HEK293 (cell line): ENCODE data around the gene CCDC141.

Experiments used
- CTCF ChIA-PET: fragments of 350-600 bp; formaldehyde crosslinking; extraction: SDS; loops from one replicate; lab custom pipeline; 2021; ENCODE audit warnings: antibody characterized with exemption; lab: Yijun Ruan, JAX
- POLR2A ChIA-PET: fragments of 300-600 bp; formaldehyde crosslinking; extraction: SDS; loops from one replicate; lab custom pipeline; 2020; ENCODE audit warnings: antibody characterized with exemption, inconsistent platforms; lab: Yijun Ruan, JAX
- H3K27ac ChIP-seq: fragments of 200-500 bp; sonication (Bioruptor generic); 2 replicates; pipeline ENCODE4 v1.5.1; 2014; ENCODE audit warnings: low read depth, low read length, control low read depth, inconsistent platforms; ENCODE audit errors: extremely low read depth
- H3K36me3 ChIP-seq, 2 experiments: fragments of 200-500 bp in 1 of 2; sonication (Bioruptor generic) in 1 of 2; 1 replicate in 1 of 2; 2 replicates in 1 of 2; pipeline ENCODE4 v1.5.1; 2014 to 2017; ENCODE audit warnings: inconsistent platforms in 2 of 2, low read length in 2 of 2; ENCODE audit not compliant: control insufficient read depth in 2 of 2, insufficient read depth in 1 of 2
- H3K4me1 ChIP-seq: fragments of 200-500 bp; sonication (Bioruptor generic); 2 replicates; pipeline ENCODE4 v1.5.1; 2014; ENCODE audit warnings: mild to moderate bottlenecking, low read length, inconsistent platforms; ENCODE audit not compliant: control insufficient read depth, insufficient read depth
- H3K4me3 ChIP-seq: 2 replicates; pipeline ENCODE4 v1.5.1; 2011; ENCODE audit warnings: low read depth, mild to moderate bottlenecking, control low read depth, low read length, moderate library complexity
- H3K9me3 ChIP-seq: fragments of 200-500 bp; sonication (Bioruptor generic); 2 replicates; pipeline ENCODE4 v1.5.1; 2014; ENCODE audit warnings: low read depth, low read length, inconsistent platforms; ENCODE audit not compliant: control insufficient read depth, insufficient read depth
- FEZF1 ChIP-seq: fragments of 450-650 bp; formaldehyde crosslinking; IDR thresholded peaks from 2 replicates; pipeline ENCODE4 v1.5.1; 2016; ENCODE audit warnings: missing biosample characterization, missing genetic modification characterization
- SETDB1 ChIP-seq: IDR thresholded peaks from one replicate; pipeline ENCODE4 v1.6.1; 2017; ENCODE audit warnings: mild to moderate bottlenecking, low read length, moderate library complexity, mixed read lengths; ENCODE audit not compliant: insufficient read length
- ZFP41 ChIP-seq: fragments of 450-650 bp; formaldehyde crosslinking; IDR thresholded peaks from 2 replicates; pipeline ENCODE4 v1.5.1; 2016; ENCODE audit warnings: missing biosample characterization, missing genetic modification characterization, borderline replicate concordance
- ZNF10 ChIP-seq: fragments of 450-650 bp; formaldehyde crosslinking; IDR thresholded peaks from 2 replicates; pipeline ENCODE4 v1.5.1; 2017; ENCODE audit warnings: missing biosample characterization, missing genetic modification characterization
- ZNF529 ChIP-seq: fragments of 450-650 bp; formaldehyde crosslinking; IDR thresholded peaks from 2 replicates; pipeline ENCODE4 v1.5.1; 2017; ENCODE audit warnings: missing genetic modification characterization, missing biosample characterization; ENCODE audit not compliant: insufficient replicate concordance
- ZNF548 ChIP-seq: fragments of 450-650 bp; formaldehyde crosslinking; IDR thresholded peaks from 2 replicates; pipeline ENCODE4 v1.5.1; 2016; ENCODE audit warnings: missing biosample characterization, missing genetic modification characterization
- ZNF561 ChIP-seq: fragments of 450-650 bp; IDR thresholded peaks from 2 replicates; pipeline ENCODE4 v1.5.1; 2018; ENCODE audit warnings: missing biosample characterization, missing genetic modification characterization, borderline replicate concordance
- TF ChIP-seq, protein P1 (sequence below): fragments of 450-650 bp; formaldehyde crosslinking; IDR thresholded peaks from 2 replicates; pipeline ENCODE4 v1.5.1; 2016; ENCODE audit warnings: missing biosample characterization, missing genetic modification characterization
- TF ChIP-seq, protein P2 (sequence below): fragments of 450-650 bp; formaldehyde crosslinking; IDR thresholded peaks from 2 replicates; pipeline ENCODE4 v1.5.1; 2016; ENCODE audit warnings: missing biosample characterization, missing genetic modification characterization, borderline replicate concordance
- TF ChIP-seq, protein P3 (sequence below): fragments of 450-650 bp; formaldehyde crosslinking; IDR thresholded peaks from 2 replicates; pipeline ENCODE4 v1.5.1; 2017; ENCODE audit warnings: missing biosample characterization, missing genetic modification characterization
- TF ChIP-seq, protein P4 (sequence below): fragments of 450-650 bp; formaldehyde crosslinking; IDR thresholded peaks from 2 replicates; pipeline ENCODE4 v1.5.1; 2016; ENCODE audit warnings: missing biosample characterization, missing genetic modification characterization
- TF ChIP-seq, protein P5 (sequence below): fragments of 450-650 bp; formaldehyde crosslinking; IDR thresholded peaks from 2 replicates; pipeline ENCODE4 v1.5.1; 2016; ENCODE audit warnings: missing biosample characterization, missing genetic modification characterization

The CCDC141 gene

DNA sequence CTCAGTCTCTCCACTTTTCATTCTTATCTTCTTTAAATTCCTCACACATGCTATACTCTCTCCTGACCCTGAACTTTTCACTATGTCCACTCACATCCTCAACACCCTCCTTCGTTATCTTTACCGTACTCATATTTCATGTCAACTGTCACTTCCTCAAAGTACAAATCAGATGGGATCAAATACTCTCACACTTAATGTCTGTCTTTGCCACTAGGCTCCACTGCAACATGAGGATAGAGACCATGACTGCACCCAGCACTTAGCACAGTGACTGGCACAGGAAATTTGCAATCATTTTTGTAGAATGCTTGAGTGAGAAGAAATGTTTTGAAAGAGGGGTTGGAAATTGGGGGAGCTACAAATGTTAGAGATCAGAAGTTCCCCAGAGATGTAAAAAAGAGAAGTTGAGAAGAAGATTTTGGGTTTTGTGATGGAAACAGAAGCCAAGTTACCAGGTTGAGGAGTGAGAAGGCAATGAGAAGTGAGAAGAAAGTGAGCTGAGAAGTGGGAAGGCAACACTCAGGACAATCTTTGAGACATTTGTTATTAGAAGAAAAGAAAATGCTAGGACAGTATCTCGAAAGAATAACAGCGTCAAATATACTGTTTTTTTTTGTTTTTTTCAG is 87.0 kb downstream of the CCDC141 start:
- POLR2A ChIA-PET: no interaction called here
- CTCF ChIA-PET: interaction anchor here (0.7 kb wide), 2 partner anchors 82 to 478 kb away, joined by 4 to 7 read pairs; no protein-coding TSS in a partner anchor

DNA sequence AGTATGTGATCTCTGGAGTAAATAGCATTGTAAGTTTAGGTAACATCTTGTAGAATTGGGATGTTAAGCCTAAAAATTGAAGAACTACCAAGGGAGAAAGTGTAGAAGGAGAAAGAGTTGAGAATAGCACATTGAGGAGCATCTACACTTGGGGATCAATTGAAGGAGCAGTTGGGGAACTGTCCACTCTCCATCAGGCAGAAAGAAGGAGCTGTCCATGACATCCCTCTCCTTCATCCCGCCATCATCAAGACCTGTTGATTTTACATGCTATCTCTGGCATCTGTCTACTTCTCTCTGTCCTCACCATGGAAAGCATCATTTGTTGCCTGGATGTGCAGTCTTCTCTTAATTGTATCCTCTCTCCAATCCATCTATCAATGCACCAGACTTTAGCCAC is 87.8 kb downstream of the CCDC141 start:
- CTCF ChIA-PET: no interaction called here
- no peak overlapping the region for H3K27ac ChIP-seq
- no peak overlapping the region for H3K4me3 ChIP-seq
- POLR2A ChIA-PET: no interaction called here
- no peaks in the 10 kb centered on the region for H3K9me3 ChIP-seq
- no peaks in the 10 kb centered on the region for H3K36me3 ChIP-seq
- H3K4me1 ChIP-seq: no peaks in the 10 kb centered on the region
- TF ChIP-seq, protein P1, sequence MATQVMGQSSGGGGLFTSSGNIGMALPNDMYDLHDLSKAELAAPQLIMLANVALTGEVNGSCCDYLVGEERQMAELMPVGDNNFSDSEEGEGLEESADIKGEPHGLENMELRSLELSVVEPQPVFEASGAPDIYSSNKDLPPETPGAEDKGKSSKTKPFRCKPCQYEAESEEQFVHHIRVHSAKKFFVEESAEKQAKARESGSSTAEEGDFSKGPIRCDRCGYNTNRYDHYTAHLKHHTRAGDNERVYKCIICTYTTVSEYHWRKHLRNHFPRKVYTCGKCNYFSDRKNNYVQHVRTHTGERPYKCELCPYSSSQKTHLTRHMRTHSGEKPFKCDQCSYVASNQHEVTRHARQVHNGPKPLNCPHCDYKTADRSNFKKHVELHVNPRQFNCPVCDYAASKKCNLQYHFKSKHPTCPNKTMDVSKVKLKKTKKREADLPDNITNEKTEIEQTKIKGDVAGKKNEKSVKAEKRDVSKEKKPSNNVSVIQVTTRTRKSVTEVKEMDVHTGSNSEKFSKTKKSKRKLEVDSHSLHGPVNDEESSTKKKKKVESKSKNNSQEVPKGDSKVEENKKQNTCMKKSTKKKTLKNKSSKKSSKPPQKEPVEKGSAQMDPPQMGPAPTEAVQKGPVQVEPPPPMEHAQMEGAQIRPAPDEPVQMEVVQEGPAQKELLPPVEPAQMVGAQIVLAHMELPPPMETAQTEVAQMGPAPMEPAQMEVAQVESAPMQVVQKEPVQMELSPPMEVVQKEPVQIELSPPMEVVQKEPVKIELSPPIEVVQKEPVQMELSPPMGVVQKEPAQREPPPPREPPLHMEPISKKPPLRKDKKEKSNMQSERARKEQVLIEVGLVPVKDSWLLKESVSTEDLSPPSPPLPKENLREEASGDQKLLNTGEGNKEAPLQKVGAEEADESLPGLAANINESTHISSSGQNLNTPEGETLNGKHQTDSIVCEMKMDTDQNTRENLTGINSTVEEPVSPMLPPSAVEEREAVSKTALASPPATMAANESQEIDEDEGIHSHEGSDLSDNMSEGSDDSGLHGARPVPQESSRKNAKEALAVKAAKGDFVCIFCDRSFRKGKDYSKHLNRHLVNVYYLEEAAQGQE (tag by site-specific recombination): peak; percentile 91
- no peak for TF ChIP-seq ZNF548 (tag by site-specific recombination)
- TF ChIP-seq, protein P2, sequence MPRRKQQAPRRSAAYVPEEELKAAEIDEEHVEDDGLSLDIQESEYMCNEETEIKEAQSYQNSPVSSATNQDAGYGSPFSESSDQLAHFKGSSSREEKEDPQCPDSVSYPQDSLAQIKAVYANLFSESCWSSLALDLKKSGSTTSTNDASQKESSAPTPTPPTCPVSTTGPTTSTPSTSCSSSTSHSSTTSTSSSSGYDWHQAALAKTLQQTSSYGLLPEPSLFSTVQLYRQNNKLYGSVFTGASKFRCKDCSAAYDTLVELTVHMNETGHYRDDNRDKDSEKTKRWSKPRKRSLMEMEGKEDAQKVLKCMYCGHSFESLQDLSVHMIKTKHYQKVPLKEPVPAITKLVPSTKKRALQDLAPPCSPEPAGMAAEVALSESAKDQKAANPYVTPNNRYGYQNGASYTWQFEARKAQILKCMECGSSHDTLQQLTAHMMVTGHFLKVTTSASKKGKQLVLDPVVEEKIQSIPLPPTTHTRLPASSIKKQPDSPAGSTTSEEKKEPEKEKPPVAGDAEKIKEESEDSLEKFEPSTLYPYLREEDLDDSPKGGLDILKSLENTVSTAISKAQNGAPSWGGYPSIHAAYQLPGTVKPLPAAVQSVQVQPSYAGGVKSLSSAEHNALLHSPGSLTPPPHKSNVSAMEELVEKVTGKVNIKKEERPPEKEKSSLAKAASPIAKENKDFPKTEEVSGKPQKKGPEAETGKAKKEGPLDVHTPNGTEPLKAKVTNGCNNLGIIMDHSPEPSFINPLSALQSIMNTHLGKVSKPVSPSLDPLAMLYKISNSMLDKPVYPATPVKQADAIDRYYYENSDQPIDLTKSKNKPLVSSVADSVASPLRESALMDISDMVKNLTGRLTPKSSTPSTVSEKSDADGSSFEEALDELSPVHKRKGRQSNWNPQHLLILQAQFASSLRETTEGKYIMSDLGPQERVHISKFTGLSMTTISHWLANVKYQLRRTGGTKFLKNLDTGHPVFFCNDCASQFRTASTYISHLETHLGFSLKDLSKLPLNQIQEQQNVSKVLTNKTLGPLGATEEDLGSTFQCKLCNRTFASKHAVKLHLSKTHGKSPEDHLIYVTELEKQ (tag by site-specific recombination): no peak
- TF ChIP-seq, protein P3, sequence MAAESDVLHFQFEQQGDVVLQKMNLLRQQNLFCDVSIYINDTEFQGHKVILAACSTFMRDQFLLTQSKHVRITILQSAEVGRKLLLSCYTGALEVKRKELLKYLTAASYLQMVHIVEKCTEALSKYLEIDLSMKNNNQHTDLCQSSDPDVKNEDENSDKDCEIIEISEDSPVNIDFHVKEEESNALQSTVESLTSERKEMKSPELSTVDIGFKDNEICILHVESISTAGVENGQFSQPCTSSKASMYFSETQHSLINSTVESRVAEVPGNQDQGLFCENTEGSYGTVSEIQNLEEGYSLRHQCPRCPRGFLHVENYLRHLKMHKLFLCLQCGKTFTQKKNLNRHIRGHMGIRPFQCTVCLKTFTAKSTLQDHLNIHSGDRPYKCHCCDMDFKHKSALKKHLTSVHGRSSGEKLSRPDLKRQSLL: no peak

More for the DNA sequence above, 87.0 kb downstream of the CCDC141 start:
- no peak for TF ChIP-seq ZNF10 (tag by site-specific recombination)
- TF ChIP-seq SETDB1: no peak
- TF ChIP-seq ZNF529 (tag by site-specific recombination): no peak
- no peak for TF ChIP-seq ZNF561 (tag by site-specific recombination)
- TF ChIP-seq, protein P4, sequence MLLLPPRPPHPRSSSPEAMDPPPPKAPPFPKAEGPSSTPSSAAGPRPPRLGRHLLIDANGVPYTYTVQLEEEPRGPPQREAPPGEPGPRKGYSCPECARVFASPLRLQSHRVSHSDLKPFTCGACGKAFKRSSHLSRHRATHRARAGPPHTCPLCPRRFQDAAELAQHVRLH (tag by site-specific recombination): no peak
- TF ChIP-seq, protein P5, sequence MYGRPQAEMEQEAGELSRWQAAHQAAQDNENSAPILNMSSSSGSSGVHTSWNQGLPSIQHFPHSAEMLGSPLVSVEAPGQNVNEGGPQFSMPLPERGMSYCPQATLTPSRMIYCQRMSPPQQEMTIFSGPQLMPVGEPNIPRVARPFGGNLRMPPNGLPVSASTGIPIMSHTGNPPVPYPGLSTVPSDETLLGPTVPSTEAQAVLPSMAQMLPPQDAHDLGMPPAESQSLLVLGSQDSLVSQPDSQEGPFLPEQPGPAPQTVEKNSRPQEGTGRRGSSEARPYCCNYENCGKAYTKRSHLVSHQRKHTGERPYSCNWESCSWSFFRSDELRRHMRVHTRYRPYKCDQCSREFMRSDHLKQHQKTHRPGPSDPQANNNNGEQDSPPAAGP (tag by site-specific recombination): no peak
- TF ChIP-seq FEZF1: no peak
- TF ChIP-seq ZFP41 (tag by site-specific recombination): no peak
- Histone ChIP-seq H3K27ac (no peak overlapping the region), H3K4me1 (no peaks in the 10 kb centered on the region), H3K4me3 (no peak overlapping the region), H3K9me3 (no peaks in the 10 kb centered on the region), H3K36me3 (no peaks in the 10 kb centered on the region)
